ENCODE results near the gene ARHGDIB. TPM values are rescaled to one million over a fixed set of nuclear protein-coding genes. Genes with fewer than 3 reads are reported as not detected.

The ARHGDIB gene
- total and polyA plus RNA-seq, 2 experiments from 2014 or later, result 3.8 to 6.7 TPM

- H3K27me3 ChIP-seq, result no peaks in the 10 kb centered on the region
- no peaks in the 10 kb centered on the region for H3K36me3 ChIP-seq
- H3K9me3 ChIP-seq (ENCODE audit: low read depth), result no peaks in the 10 kb centered on the region
- H3K4me3 ChIP-seq, result no peak overlapping the region
- no peak for DNase-seq (ENCODE audit: low read depth in 1 of 2, low spot score in 1 of 2)
- H3K4me1 ChIP-seq (ENCODE audit: low read depth), result peaks cover 4% of the 10 kb centered on the region
- no peak for TF ChIP-seq CTCF (IDR thresholded peaks at IDR 0.05; ENCODE audit: low read depth, low read length)
- H3K27ac ChIP-seq, result no peak overlapping the region
Observed at GRCh38 chr12:14904854-14905253, 56.5 kb downstream of the ARHGDIB start.

- Histone ChIP-seq H3K4me3 (no peak overlapping the region), H3K4me1 (ENCODE audit: low read depth) (peaks cover 4% of the 10 kb centered on the region), H3K36me3 (no peaks in the 10 kb centered on the region), H3K27me3 (no peaks in the 10 kb centered on the region), H3K9me3 (ENCODE audit: low read depth) (no peaks in the 10 kb centered on the region), H3K27ac (no peak overlapping the region)
- TF ChIP-seq CTCF (IDR thresholded peaks at IDR 0.05; ENCODE audit: low read depth, low read length), result no peak
- no peak for DNase-seq (ENCODE audit: low read depth in 1 of 2, low spot score in 1 of 2)
Observed at GRCh38 chr12:14903386-14904098, 57.9 kb downstream of the ARHGDIB start.

GRCh38 chr12:14902465-14902864 is 58.9 kb downstream of the ARHGDIB start:
- no peak for TF ChIP-seq CTCF (IDR thresholded peaks at IDR 0.05; ENCODE audit: low read depth, low read length)
- H3K36me3 ChIP-seq, result no peaks in the 10 kb centered on the region
- peaks cover 4% of the 10 kb centered on the region for H3K4me1 ChIP-seq (ENCODE audit: low read depth)
- H3K27me3 ChIP-seq, result no peaks in the 10 kb centered on the region
- peak in 1 of 2 donors; percentile 64 for DNase-seq (ENCODE audit: low read depth in 1 of 2, low spot score in 1 of 2)
- H3K4me3 ChIP-seq, result no peak overlapping the region
- H3K9me3 ChIP-seq (ENCODE audit: low read depth), result no peaks in the 10 kb centered on the region
- H3K27ac ChIP-seq, result no peak overlapping the region

- Histone ChIP-seq H3K4me1 (ENCODE audit: low read depth) (peaks cover 8% of the 10 kb centered on the region), H3K4me3 (no peak overlapping the region), H3K9me3 (ENCODE audit: low read depth) (no peaks in the 10 kb centered on the region), H3K27ac (no peak overlapping the region), H3K36me3 (no peaks in the 10 kb centered on the region), H3K27me3 (no peaks in the 10 kb centered on the region)
- no peak for TF ChIP-seq CTCF (IDR thresholded peaks at IDR 0.05; ENCODE audit: low read depth, low read length)
- no peak for DNase-seq (ENCODE audit: low read depth in 1 of 2, low spot score in 1 of 2)
Observed at GRCh38 chr12:14901228-14901562, 60.2 kb downstream of the ARHGDIB start.

GRCh38 chr12:14900521-14901227 is 60.7 kb downstream of the ARHGDIB start:
- no peak for DNase-seq (ENCODE audit: low read depth in 1 of 2, low spot score in 1 of 2)
- H3K27me3 ChIP-seq, result no peaks in the 10 kb centered on the region
- no peak for TF ChIP-seq CTCF (IDR thresholded peaks at IDR 0.05; ENCODE audit: low read depth, low read length)
- no peak overlapping the region for H3K27ac ChIP-seq
- H3K4me1 ChIP-seq (ENCODE audit: low read depth), result peaks cover 8% of the 10 kb centered on the region
- no peak overlapping the region for H3K4me3 ChIP-seq
- no peaks in the 10 kb centered on the region for H3K36me3 ChIP-seq
- H3K9me3 ChIP-seq (ENCODE audit: low read depth), result no peaks in the 10 kb centered on the region
